NCI-H1694 (cell line): ENCODE results near the gene MAGIX.
"Not testable (repeated sequence)": the region's sequence is repeated elsewhere in the genome, so short reads cannot be mapped to it uniquely, and the experiment has no call there.

Experiments used
- DNase-seq: peaks from one replicate; lab custom pipeline; 2025; lab: John Stamatoyannopoulos, UW

MAGIX gene

GRCh38 chrX:49160908-49161307, 1.6 kb upstream of the MAGIX start:
- DNase-seq: no peak

GRCh38 chrX:49161632-49162031, 926 bp upstream of the MAGIX start:
- DNase-seq: no peak

- peak; percentile 63 for DNase-seq
Observed at GRCh38 chrX:49163555-49164419, 1.2 kb downstream of the MAGIX start.

- no peak for DNase-seq
Observed at GRCh38 chrX:49164589-49165360, 2.2 kb downstream of the MAGIX start.

- DNase-seq: no peak
Observed at GRCh38 chrX:49165901-49166881, 3.6 kb downstream of the MAGIX start.

GRCh38 chrX:49166914-49167739, 4.6 kb downstream of the MAGIX start:
- no peak for DNase-seq

GRCh38 chrX:49167740-49168108, 5.2 kb downstream of the MAGIX start:
- no peak for DNase-seq

GRCh38 chrX:49171752-49172279, 9.3 kb downstream of the MAGIX start, which contains the start of gene PLP2:
Gene PLP2 (plus strand): TSS chrX:49171898. CDS start chrX:49172001, 103 bp downstream.
- DNase-seq: no peak

GRCh38 chrX:49172280-49172780, 9.8 kb downstream of the MAGIX start:
- peak; percentile 33 for DNase-seq

- DNase-seq: not testable (repeated sequence)
Observed at GRCh38 chrX:49173544-49173943, 11.0 kb downstream of the MAGIX start.

- no peak for DNase-seq
Observed at GRCh38 chrX:49174723-49175122, 12.2 kb downstream of the MAGIX start.

GRCh38 chrX:49175435-49176274, 13.1 kb downstream of the MAGIX start:
- no peak for DNase-seq

GRCh38 chrX:49176421-49177326, 14.1 kb downstream of the MAGIX start:
- no peak for DNase-seq

- no peak for DNase-seq
Observed at GRCh38 chrX:49177338-49177833, 14.8 kb downstream of the MAGIX start.

GRCh38 chrX:49177873-49178480, 15.4 kb downstream of the MAGIX start:
- DNase-seq: no peak

GRCh38 chrX:49178537-49178936, 16.0 kb downstream of the MAGIX start:
- DNase-seq: no peak

GRCh38 chrX:49179358-49179757, 16.8 kb downstream of the MAGIX start:
- DNase-seq: no peak
